Prostate gland (tissue), 2 donors: ENCODE data around the gene CENPW.

ENCODE experiments used
- CTCF ChIP-seq, 4 experiments: fragments of 200-600 bp in 2 of 4; fragments of 450-650 bp in 2 of 4; sonication (generic) in 2 of 4; IDR thresholded peaks; 1 replicate in 3 of 4; 2 replicates in 1 of 4; pipeline ENCODE4 v1.5.1; 2016 to 2019; ENCODE audit warnings: antibody characterized with exemption in 4 of 4, mild to moderate bottlenecking in 2 of 4, moderate library complexity in 2 of 4
- POLR2A ChIP-seq: fragments of 450-650 bp; IDR thresholded peaks from one replicate; pipeline ENCODE4 v1.6.1; 2016; ENCODE audit warnings: antibody characterized with exemption, mild to moderate bottlenecking

GRCh38 chr6:126381498-126381897 lies 41.6 kb downstream of the CENPW start:
- no peak for TF ChIP-seq CTCF (IDR thresholded peaks at IDR 0.05)
- no peak for TF ChIP-seq POLR2A
